Natural killer cell (primary cell): ENCODE results near the gene ACVR2A. TPM values are rescaled to one million over a fixed set of nuclear protein-coding genes. Genes with fewer than 3 reads are reported as not detected.

ENCODE experiments used
- ATAC-seq, 3 donors: fragments of 150-1000 bp in 2 of 3; fragments of 200-7000 bp in 1 of 3; cut with Tn5 transposase; 1 replicate in 1 of 3; 2 replicates in 2 of 3; pipeline ENCODE4 v1.10.0; 2021; ENCODE audit warnings: mild to moderate bottlenecking in 2 of 3, moderate library complexity in 2 of 3
- DNase-seq, 2 donors: peaks; one replicate each; pipeline versions ENCODE4 v3.0.0 to v3.0.0-alpha.2; 2013 to 2021; ENCODE audit warnings: mixed read lengths in 1 of 2
- H3K27ac ChIP-seq: one replicate; pipeline ENCODE4 v1.5.1; 2013; ENCODE audit warnings: mild to moderate bottlenecking, low read length
- H3K27me3 ChIP-seq: one replicate; pipeline ENCODE4 v1.6.1; 2013; ENCODE audit warnings: low read length; ENCODE audit not compliant: control insufficient read depth, insufficient read depth
- H3K36me3 ChIP-seq: one replicate; pipeline ENCODE4 v1.6.1; 2013; ENCODE audit warnings: low read length; ENCODE audit not compliant: control insufficient read depth, insufficient read depth
- H3K4me1 ChIP-seq: one replicate; pipeline ENCODE4 v1.6.1; 2013; ENCODE audit warnings: low read length; ENCODE audit not compliant: control insufficient read depth, insufficient read depth
- H3K4me3 ChIP-seq: one replicate; pipeline ENCODE4 v1.5.1; 2013; ENCODE audit warnings: low read length
- H3K9me3 ChIP-seq: one replicate; pipeline ENCODE4 v1.6.1; 2013; ENCODE audit warnings: low read length; ENCODE audit not compliant: control insufficient read depth, insufficient read depth
- H3K27ac Mint-ChIP-seq, 2 donors: one replicate each; pipeline ENCODE4 v1.8.0; 2022; ENCODE audit warnings: mild to moderate bottlenecking in 2 of 2, mixed read lengths in 2 of 2, moderate library complexity in 1 of 2
- H3K27me3 Mint-ChIP-seq, 2 donors: one replicate each; pipeline ENCODE4 v1.8.0; 2022; ENCODE audit warnings: low read depth in 2 of 2, mixed read lengths in 2 of 2
- H3K36me3 Mint-ChIP-seq: one replicate; pipeline ENCODE4 v1.8.0; 2022; ENCODE audit warnings: mixed read lengths
- H3K4me1 Mint-ChIP-seq, 2 donors: one replicate each; pipeline ENCODE4 v1.8.0; 2022; ENCODE audit warnings: mixed read lengths in 2 of 2
- H3K4me3 Mint-ChIP-seq: one replicate; pipeline ENCODE4 v1.8.0; 2022; ENCODE audit warnings: mild to moderate bottlenecking, moderate library complexity, mixed read lengths
- H3K9me3 Mint-ChIP-seq, 2 donors: one replicate each; pipeline ENCODE4 v1.8.0; 2022; ENCODE audit warnings: mixed read lengths in 2 of 2
- WGBS: methylation state at CpG from one replicate; pipeline ENCODE4 v1.1.7; 2013; ENCODE audit warnings: missing lambda C conversion rate; ENCODE audit not compliant: insufficient coverage; 5-methylcytosine and 5-hydroxymethylcytosine counted together
- intact Hi-C: fragments of 100-400 bp; cut with micrococcal nuclease; formaldehyde crosslinking; loops from one replicate; pipeline ENCODE4 v1.14.2; 2022
- total RNA-seq, 4 donors: library from RNA; stranded (reverse); fragments of 120-200 nt in 1 of 4; gene quantifications; one replicate each; pipeline versions ENCODE4 v1.2.3 to v1.2.4, GENCODE V29; 2013 to 2022
- TF ChIP-seq, protein P1 (sequence below): fragments of 200-600 bp; IDR thresholded peaks from one replicate; pipeline ENCODE4 v1.8.0; 2022; ENCODE audit warnings: antibody characterized with exemption

Gene ACVR2A
- total RNA-seq, 3 donors from 2014 or later (not counting 1 experiment from before 2014, with no cell fraction given) = 14.7 to 16.7 (median 16.2) TPM

DNA sequence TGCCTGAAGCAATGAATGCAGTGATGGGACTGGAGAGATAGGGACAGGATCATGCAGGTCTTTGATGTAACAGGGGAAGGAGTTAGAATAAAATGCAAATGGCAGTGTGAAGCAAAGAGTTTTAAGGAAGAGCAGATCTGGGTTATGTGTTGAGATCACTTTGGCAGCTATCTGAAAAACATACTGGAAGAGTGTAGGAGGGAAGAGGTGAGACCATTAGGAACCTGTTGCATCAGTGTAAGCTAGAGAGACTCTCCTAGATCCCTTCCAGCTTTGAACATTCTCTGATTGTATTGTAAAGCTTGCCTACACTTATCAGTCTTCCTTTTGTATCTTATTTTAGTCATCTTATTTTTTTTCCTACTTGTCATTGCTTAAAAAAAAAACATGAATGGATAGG is 10.5 kb downstream of the ACVR2A start:
- H3K4me3 Mint-ChIP-seq = no peak overlapping the region
- TF ChIP-seq, protein P1, sequence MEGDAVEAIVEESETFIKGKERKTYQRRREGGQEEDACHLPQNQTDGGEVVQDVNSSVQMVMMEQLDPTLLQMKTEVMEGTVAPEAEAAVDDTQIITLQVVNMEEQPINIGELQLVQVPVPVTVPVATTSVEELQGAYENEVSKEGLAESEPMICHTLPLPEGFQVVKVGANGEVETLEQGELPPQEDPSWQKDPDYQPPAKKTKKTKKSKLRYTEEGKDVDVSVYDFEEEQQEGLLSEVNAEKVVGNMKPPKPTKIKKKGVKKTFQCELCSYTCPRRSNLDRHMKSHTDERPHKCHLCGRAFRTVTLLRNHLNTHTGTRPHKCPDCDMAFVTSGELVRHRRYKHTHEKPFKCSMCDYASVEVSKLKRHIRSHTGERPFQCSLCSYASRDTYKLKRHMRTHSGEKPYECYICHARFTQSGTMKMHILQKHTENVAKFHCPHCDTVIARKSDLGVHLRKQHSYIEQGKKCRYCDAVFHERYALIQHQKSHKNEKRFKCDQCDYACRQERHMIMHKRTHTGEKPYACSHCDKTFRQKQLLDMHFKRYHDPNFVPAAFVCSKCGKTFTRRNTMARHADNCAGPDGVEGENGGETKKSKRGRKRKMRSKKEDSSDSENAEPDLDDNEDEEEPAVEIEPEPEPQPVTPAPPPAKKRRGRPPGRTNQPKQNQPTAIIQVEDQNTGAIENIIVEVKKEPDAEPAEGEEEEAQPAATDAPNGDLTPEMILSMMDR = no peak
- Histone ChIP-seq H3K36me3 (no peaks in the 10 kb centered on the region), H3K27ac (no peak overlapping the region), H3K4me1 (no peaks in the 10 kb centered on the region), H3K9me3 (no peaks in the 10 kb centered on the region), H3K4me3 (no peak overlapping the region), H3K27me3 (no peaks in the 10 kb centered on the region)
- H3K36me3 Mint-ChIP-seq = no peaks in the 10 kb centered on the region
- H3K27ac Mint-ChIP-seq = no peak overlapping the region
- intact Hi-C loops = no loop called here
- H3K9me3 Mint-ChIP-seq = no peaks in the 10 kb centered on the region
- DNase-seq = no peak
- ATAC-seq = no peak
- peaks cover 36 to 38% of the 10 kb centered on the region in 2 donors for H3K4me1 Mint-ChIP-seq
- H3K27me3 Mint-ChIP-seq = no peaks in the 10 kb centered on the region

DNA sequence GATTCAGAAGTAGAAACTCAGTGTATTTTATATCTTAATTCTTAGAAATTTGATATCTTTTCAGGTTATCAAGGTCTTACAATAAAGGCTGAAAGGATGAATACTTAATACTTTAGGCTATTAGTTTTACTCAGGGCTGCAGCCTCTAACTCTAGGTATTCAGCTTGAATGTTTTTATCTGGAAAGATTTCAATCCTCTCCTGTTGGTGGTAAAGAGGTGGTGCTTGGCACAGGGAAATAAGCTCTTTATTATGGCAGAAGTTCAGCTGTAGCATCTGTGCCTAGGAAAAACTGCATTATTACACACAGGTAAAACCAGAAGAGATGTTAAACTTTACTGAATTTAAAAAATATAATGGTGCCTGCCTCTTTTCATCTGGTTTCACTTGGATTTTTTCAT is 11.1 kb downstream of the ACVR2A start:
- Mint-ChIP-seq H3K27ac (no peak overlapping the region), H3K36me3 (no peaks in the 10 kb centered on the region), H3K27me3 (no peaks in the 10 kb centered on the region), H3K4me3 (no peak overlapping the region), H3K9me3 (no peaks in the 10 kb centered on the region), H3K4me1 (peaks cover 32 to 36% of the 10 kb centered on the region in 2 donors)
- ATAC-seq = no peak
- no peak for DNase-seq
- Histone ChIP-seq H3K27ac (no peak overlapping the region), H3K4me3 (no peak overlapping the region), H3K9me3 (no peaks in the 10 kb centered on the region), H3K27me3 (no peaks in the 10 kb centered on the region), H3K36me3 (no peaks in the 10 kb centered on the region), H3K4me1 (no peaks in the 10 kb centered on the region)
- intact Hi-C loops = no loop called here
- TF ChIP-seq, protein P1 = no peak

DNA sequence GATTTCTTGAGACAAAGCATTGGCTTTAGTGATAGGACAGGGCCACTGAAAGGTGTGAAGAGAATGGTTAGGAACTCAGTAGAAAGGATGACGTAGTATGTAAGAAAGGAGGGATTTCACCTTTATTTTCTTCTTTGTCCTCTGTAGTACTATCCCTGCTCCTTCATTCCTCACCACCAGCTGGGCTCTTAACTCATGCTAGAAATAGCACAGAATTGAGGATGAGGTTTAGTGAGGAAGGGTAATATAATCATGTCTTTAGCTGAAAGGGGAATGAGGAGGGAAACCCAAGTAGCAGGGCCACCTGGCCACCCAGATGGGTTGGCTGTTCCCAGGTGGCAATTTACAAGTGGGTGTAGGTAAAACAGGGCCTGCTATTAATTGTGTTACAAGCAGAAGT is 15.2 kb downstream of the ACVR2A start:
- Mint-ChIP-seq H3K27ac (peak overlapping the region in 1 of 2 donors; percentile 15), H3K4me1 (peaks cover 32 to 35% of the 10 kb centered on the region in 2 donors), H3K27me3 (no peaks in the 10 kb centered on the region), H3K36me3 (no peaks in the 10 kb centered on the region), H3K9me3 (no peaks in the 10 kb centered on the region), H3K4me3 (no peak overlapping the region)
- intact Hi-C loops = no loop called here
- Histone ChIP-seq H3K27ac (no peak overlapping the region), H3K36me3 (no peaks in the 10 kb centered on the region), H3K4me3 (no peak overlapping the region), H3K27me3 (no peaks in the 10 kb centered on the region), H3K9me3 (no peaks in the 10 kb centered on the region), H3K4me1 (no peaks in the 10 kb centered on the region)
- DNase-seq = no peak
- TF ChIP-seq, protein P1 = no peak
- no peak for ATAC-seq
- no CpG with 5 or more reads among the region's 1 CpG for WGBS

DNA sequence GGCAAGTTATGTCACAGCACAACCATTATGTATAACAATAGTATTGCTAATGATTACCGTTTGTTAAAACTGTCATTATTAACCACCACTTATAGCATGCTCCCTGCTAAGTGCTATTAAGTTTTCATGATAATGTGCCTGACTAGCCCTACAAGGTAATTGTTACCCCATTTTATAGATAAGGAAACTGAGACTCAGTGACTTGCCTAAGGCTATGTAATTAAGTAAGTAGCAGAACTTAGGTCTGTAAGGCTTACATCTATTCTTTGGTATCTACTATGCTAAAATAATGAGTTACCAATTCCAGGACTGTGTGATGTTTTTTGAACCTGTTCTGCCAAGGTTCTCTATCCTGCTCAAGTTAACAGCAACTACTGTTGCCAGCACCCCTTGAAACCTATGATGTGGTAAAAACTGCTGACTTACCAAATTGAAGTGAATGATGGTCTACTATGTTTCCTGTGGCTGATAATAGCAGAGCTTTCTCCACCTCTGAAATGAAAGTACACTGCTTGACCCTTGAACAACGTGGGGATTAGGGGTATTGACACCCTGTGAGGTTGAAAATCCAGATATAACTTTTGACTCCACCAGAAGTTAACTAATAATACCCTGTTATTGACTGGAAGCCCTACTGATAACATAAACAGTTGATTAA is 18.2 kb downstream of the ACVR2A start:
- DNase-seq = peak in 1 of 2 donors; percentile 8
- H3K4me1 ChIP-seq = no peaks in the 10 kb centered on the region
- no peaks in the 10 kb centered on the region for H3K36me3 Mint-ChIP-seq
- peaks cover 27 to 31% of the 10 kb centered on the region in 2 donors for H3K4me1 Mint-ChIP-seq
- no peaks in the 10 kb centered on the region for H3K27me3 Mint-ChIP-seq
- H3K4me3 Mint-ChIP-seq = no peak overlapping the region
- H3K27me3 ChIP-seq = no peaks in the 10 kb centered on the region
- TF ChIP-seq, protein P1 = no peak
- intact Hi-C loops = no loop called here
- H3K9me3 Mint-ChIP-seq = no peaks in the 10 kb centered on the region
- H3K4me3 ChIP-seq = no peak overlapping the region
- whole genome bisulfite sequencing = 100% methylated on average over 1 of the region's 2 CpGs
- no peaks in the 10 kb centered on the region for H3K9me3 ChIP-seq
- peak in 2 of 3 donors; percentile 55 to 67 for ATAC-seq
- H3K27ac Mint-ChIP-seq = no peak overlapping the region
- H3K36me3 ChIP-seq = no peaks in the 10 kb centered on the region
- H3K27ac ChIP-seq = no peak overlapping the region
